Measurements from ENCODE around the gene IFIT3.

Gene IFIT3

DNA sequence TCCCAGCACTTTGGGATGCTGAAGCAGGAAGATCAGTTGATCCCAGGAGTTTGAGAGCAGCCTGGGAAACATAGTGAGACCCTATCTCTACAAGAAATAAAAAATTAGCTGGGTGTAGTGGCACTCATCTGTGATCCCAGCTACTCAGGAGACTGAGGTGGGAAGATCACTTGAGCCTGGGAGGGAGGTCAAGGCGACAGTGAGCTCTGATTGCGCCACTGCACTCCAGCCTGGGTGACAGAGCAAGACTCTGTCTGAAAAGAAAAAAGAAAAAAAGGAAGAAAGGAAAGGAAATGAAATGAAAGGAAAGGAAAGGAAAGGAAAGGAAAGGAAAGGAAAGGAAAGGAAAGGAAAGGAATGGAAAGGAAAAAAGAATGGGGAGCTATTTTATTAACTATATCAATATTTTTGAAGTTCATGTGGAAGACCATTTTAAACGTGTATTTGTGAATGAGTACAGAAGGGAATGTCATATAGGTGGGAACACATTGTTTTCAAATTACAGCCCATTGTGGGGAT lies 33.0 kb upstream of the IFIT3 start:
- peaks cover 4% of the 10 kb centered on the region; the same call in 1 of the 2 replicates for H3K9me3 ChIP-seq (ENCODE audit: insufficient read depth, low read depth, low read length)
- H3K9ac ChIP-seq (ENCODE audit: low read depth, low read length, poor library complexity, severe bottlenecking) = no peak overlapping the region
- no peaks in the 10 kb centered on the region for H3K9me2 ChIP-seq (replicated peaks; ENCODE audit: low read depth, low read length)
- no peak for TF ChIP-seq EZH2phosphoT487 (IDR thresholded peaks at IDR 0.05; ENCODE audit: borderline replicate concordance)
- TF ChIP-seq, protein P1, sequence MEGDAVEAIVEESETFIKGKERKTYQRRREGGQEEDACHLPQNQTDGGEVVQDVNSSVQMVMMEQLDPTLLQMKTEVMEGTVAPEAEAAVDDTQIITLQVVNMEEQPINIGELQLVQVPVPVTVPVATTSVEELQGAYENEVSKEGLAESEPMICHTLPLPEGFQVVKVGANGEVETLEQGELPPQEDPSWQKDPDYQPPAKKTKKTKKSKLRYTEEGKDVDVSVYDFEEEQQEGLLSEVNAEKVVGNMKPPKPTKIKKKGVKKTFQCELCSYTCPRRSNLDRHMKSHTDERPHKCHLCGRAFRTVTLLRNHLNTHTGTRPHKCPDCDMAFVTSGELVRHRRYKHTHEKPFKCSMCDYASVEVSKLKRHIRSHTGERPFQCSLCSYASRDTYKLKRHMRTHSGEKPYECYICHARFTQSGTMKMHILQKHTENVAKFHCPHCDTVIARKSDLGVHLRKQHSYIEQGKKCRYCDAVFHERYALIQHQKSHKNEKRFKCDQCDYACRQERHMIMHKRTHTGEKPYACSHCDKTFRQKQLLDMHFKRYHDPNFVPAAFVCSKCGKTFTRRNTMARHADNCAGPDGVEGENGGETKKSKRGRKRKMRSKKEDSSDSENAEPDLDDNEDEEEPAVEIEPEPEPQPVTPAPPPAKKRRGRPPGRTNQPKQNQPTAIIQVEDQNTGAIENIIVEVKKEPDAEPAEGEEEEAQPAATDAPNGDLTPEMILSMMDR (conservative IDR thresholded peaks at IDR 0.05; ENCODE audit: low read length) = no peak
- H3K79me2 ChIP-seq (ENCODE audit: insufficient read depth, low read length) = no peaks in the 10 kb centered on the region
- H3F3A ChIP-seq (ENCODE audit: low read depth) = no peaks in the 10 kb centered on the region
- no peaks in the 10 kb centered on the region for H3K36me3 ChIP-seq (ENCODE audit: insufficient read depth, low read length)
- H3K4me1 ChIP-seq (ENCODE audit: insufficient read depth, low read length, poor library complexity, severe bottlenecking) = no peaks in the 10 kb centered on the region
- H3K4me3 ChIP-seq (ENCODE audit: low read length, poor library complexity, severe bottlenecking) = no peak overlapping the region
- no peak overlapping the region for H3K4me2 ChIP-seq (ENCODE audit: low read depth, low read length, poor library complexity, severe bottlenecking)
- no peaks in the 10 kb centered on the region for H4K20me1 ChIP-seq (ENCODE audit: insufficient read depth, low read length, poor library complexity, severe bottlenecking)
- H3K27me3 ChIP-seq (ENCODE audit: insufficient read depth, low read length, poor library complexity, severe bottlenecking) = no peaks in the 10 kb centered on the region
- H2AFZ ChIP-seq (ENCODE audit: low read length) = no peak overlapping the region

DNA sequence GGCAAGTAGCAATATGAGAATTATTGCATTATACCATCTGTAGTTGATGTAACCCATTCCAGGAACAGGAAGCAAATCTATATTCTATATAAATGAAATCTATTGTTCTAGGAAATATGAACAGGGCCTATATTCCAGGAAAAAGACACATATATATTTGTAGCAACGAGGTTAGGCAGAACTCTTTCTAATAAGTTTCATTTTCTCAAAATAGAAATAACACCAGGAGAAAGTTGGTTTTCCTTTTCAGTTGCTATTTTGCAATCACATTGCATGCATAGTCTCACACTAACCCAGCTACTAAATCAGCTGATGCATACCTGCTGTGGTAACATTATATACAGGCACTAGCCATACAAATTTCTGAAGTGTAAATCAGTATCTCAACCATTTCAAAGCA lies 32.2 kb upstream of the IFIT3 start:
- Histone ChIP-seq H3K4me2 (ENCODE audit: low read depth, low read length, poor library complexity, severe bottlenecking) (no peak overlapping the region), H3K27me3 (ENCODE audit: insufficient read depth, low read length, poor library complexity, severe bottlenecking) (no peaks in the 10 kb centered on the region), H3K4me3 (ENCODE audit: low read length, poor library complexity, severe bottlenecking) (no peak overlapping the region), H3K9ac (ENCODE audit: low read depth, low read length, poor library complexity, severe bottlenecking) (no peak overlapping the region), H3K4me1 (ENCODE audit: insufficient read depth, low read length, poor library complexity, severe bottlenecking) (no peaks in the 10 kb centered on the region), H3K9me2 (replicated peaks; ENCODE audit: low read depth, low read length) (no peaks in the 10 kb centered on the region), H3K79me2 (ENCODE audit: insufficient read depth, low read length) (no peaks in the 10 kb centered on the region), H2AFZ (ENCODE audit: low read length) (0 out of 2 replicates have a peak overlapping the region, but pooled peaks have one; percentile 7), H3K36me3 (ENCODE audit: insufficient read depth, low read length) (no peaks in the 10 kb centered on the region), H4K20me1 (ENCODE audit: insufficient read depth, low read length, poor library complexity, severe bottlenecking) (no peaks in the 10 kb centered on the region), H3F3A (ENCODE audit: low read depth) (no peaks in the 10 kb centered on the region), H3K9me3 (ENCODE audit: insufficient read depth, low read depth, low read length) (peaks cover 4% of the 10 kb centered on the region; the same call in 1 of the 2 replicates)
- no peak for TF ChIP-seq EZH2phosphoT487 (IDR thresholded peaks at IDR 0.05; ENCODE audit: borderline replicate concordance)
- TF ChIP-seq, protein P1 (conservative IDR thresholded peaks at IDR 0.05; ENCODE audit: low read length) = no peak

DNA sequence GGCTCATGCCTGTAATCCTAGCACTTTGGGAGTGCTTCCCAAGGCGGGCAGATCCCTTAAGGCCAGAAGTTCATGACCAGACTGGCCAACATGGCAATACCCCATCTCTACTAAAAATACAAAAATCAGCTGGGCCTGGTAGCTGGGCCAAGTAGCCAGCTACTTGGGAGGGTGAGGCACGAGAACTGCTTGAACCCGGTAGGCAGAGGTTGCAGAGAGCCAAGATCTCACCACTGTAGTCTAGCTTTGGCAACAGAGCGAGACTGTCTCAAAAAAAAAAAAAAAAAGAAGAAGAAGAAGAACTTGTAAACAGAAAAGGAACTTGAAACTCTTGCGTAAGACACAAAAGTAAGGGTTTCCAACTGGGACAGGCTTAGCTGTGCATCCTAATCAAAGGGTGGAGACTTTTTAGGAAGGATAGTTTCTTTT lies 31.6 kb upstream of the IFIT3 start:
- H2AFZ ChIP-seq (ENCODE audit: low read length) = no peak overlapping the region
- H3K4me2 ChIP-seq (ENCODE audit: low read depth, low read length, poor library complexity, severe bottlenecking) = no peak overlapping the region
- no peaks in the 10 kb centered on the region for H3K27me3 ChIP-seq (ENCODE audit: insufficient read depth, low read length, poor library complexity, severe bottlenecking)
- TF ChIP-seq EZH2phosphoT487 (IDR thresholded peaks at IDR 0.05; ENCODE audit: borderline replicate concordance) = no peak
- TF ChIP-seq, protein P1 (conservative IDR thresholded peaks at IDR 0.05; ENCODE audit: low read length) = no peak
- no peaks in the 10 kb centered on the region for H3F3A ChIP-seq (ENCODE audit: low read depth)
- no peak overlapping the region for H3K9ac ChIP-seq (ENCODE audit: low read depth, low read length, poor library complexity, severe bottlenecking)
- H3K9me3 ChIP-seq (ENCODE audit: insufficient read depth, low read depth, low read length) = peaks cover 4% of the 10 kb centered on the region; the same call in 1 of the 2 replicates
- no peak overlapping the region for H3K4me3 ChIP-seq (ENCODE audit: low read length, poor library complexity, severe bottlenecking)
- H4K20me1 ChIP-seq (ENCODE audit: insufficient read depth, low read length, poor library complexity, severe bottlenecking) = no peaks in the 10 kb centered on the region
- no peaks in the 10 kb centered on the region for H3K79me2 ChIP-seq (ENCODE audit: insufficient read depth, low read length)
- H3K4me1 ChIP-seq (ENCODE audit: insufficient read depth, low read length, poor library complexity, severe bottlenecking) = peaks cover 3% of the 10 kb centered on the region
- no peaks in the 10 kb centered on the region for H3K9me2 ChIP-seq (replicated peaks; ENCODE audit: low read depth, low read length)
- no peaks in the 10 kb centered on the region for H3K36me3 ChIP-seq (ENCODE audit: insufficient read depth, low read length)

Measured in Loucy (cell line).